HUES48 (cell line): ENCODE data around the gene CLIP1.

Experiments used
- H3K27ac ChIP-seq: one replicate; pipeline ENCODE4 v1.7.0; 2013; ENCODE audit warnings: low read depth, low read length, inconsistent platforms
- H3K27me3 ChIP-seq: 2 replicates; pipeline ENCODE4 v1.6.1; 2013; ENCODE audit warnings: mild to moderate bottlenecking, low read length; ENCODE audit not compliant: control insufficient read depth, insufficient read depth
- H3K36me3 ChIP-seq: 2 replicates; pipeline ENCODE4 v1.6.1; 2013; ENCODE audit warnings: low read length; ENCODE audit not compliant: control insufficient read depth, insufficient read depth
- H3K4me1 ChIP-seq: 2 replicates; pipeline ENCODE4 v1.6.1; 2013; ENCODE audit warnings: mild to moderate bottlenecking, low read length; ENCODE audit not compliant: control insufficient read depth, insufficient read depth
- H3K4me3 ChIP-seq: 2 replicates; pipeline ENCODE4 v1.5.1; 2013; ENCODE audit warnings: mild to moderate bottlenecking, low read depth, low read length
- H3K9ac ChIP-seq: 2 replicates; pipeline ENCODE4 v1.6.1; 2013; ENCODE audit warnings: mild to moderate bottlenecking, low read depth, low read length, moderate library complexity
- H3K9me3 ChIP-seq: 2 replicates; pipeline ENCODE4 v1.6.1; 2013; ENCODE audit warnings: low read length; ENCODE audit not compliant: control insufficient read depth, insufficient read depth

Gene CLIP1

GRCh38 chr12:122303068-122303467 lies 119.4 kb downstream of the CLIP1 start:
- Histone ChIP-seq H3K27ac (no peak overlapping the region), H3K9ac (no peak overlapping the region), H3K9me3 (no peaks in the 10 kb centered on the region), H3K27me3 (no peaks in the 10 kb centered on the region), H3K4me3 (no peak overlapping the region), H3K36me3 (no peaks in the 10 kb centered on the region), H3K4me1 (no peaks in the 10 kb centered on the region)

DNA sequence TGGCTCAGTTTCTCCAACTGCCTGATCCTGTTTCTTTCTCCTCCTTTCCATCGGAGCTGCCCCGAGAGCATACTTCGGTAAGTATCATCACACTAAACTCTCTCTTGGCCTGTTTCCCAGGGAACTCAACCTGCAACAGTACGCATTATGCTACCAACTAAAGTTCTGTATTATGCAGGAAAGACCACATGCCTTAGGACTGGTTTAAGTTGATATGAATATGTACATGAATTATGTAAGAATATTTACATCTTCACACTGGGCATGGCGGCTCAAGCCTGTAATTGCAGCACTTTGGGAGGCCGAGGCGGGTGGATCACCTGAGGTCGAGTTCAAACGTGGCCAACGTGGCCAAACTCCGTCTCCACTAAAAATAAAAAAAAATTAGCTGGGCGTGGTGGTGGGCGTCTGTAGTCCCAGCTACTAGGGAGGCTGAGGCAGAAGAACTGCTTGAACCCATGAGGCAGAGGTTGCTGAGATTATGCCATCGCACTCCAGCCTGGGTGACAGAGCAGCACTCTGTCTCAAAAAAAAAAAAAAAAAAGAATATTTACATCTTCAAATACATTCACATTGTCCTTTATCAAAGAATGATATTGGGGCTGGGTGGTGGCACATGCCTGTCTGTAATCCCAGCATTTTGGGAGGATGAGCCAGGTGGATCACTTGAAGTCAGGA lies 124.3 kb downstream of the CLIP1 start:
- Histone ChIP-seq H3K36me3 (0 out of 2 replicates have a peak, but pooled peaks cover 2% of the 10 kb centered on the region), H3K4me3 (no peak overlapping the region)

DNA sequence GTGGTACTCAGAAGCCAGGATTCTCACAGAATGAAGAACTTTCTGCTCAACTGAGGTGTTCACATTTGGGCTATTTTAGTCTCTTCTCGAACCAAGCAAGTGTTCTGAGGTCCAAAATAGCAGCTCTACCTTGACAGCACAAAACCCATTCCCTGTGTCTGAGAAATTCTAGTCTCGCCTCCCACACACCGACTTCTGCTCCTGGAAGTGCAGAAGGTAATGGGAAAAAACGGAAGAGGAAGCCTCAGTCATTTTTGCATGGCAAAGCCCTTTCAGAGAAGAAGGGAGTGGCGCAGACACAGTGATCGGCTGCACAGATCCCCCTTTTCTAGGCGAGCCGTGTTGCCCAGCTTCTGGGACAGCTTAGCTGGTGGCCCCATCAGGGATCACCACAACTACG lies 125.0 kb downstream of the CLIP1 start:
- Histone ChIP-seq H3K36me3 (0 out of 2 replicates have a peak, but pooled peaks cover 2% of the 10 kb centered on the region), H3K9me3 (no peaks in the 10 kb centered on the region), H3K9ac (no peak overlapping the region), H3K4me3 (no peak overlapping the region), H3K27ac (no peak overlapping the region), H3K27me3 (no peaks in the 10 kb centered on the region), H3K4me1 (no peaks in the 10 kb centered on the region)

More for the DNA sequence above, 124.3 kb downstream of the CLIP1 start:
- Histone ChIP-seq H3K9ac (no peak overlapping the region), H3K27ac (no peak overlapping the region), H3K9me3 (no peaks in the 10 kb centered on the region), H3K27me3 (no peaks in the 10 kb centered on the region), H3K4me1 (no peaks in the 10 kb centered on the region)

DNA sequence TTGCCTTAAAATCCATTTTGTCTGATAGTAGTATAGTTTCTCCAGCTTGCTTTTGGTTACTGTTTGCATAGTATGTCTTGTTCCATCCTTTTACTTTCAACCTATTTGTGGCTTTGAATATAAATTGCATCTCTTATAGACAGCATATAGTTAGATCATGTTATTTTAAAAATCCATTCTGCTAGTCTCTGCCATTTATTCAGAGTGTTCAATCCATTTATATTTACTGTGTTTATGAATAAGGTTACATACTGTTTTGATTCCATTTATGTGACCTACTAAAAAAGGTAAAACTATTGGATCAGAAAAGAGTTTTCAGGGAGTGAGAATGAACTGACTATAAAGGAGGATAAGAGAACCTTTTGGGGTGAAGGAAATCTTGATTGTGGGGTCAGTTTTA lies 126.6 kb downstream of the CLIP1 start:
- Histone ChIP-seq H3K9ac (no peak overlapping the region), H3K36me3 (0 out of 2 replicates have a peak, but pooled peaks cover 2% of the 10 kb centered on the region), H3K9me3 (no peaks in the 10 kb centered on the region), H3K27me3 (no peaks in the 10 kb centered on the region), H3K27ac (no peak overlapping the region), H3K4me1 (no peaks in the 10 kb centered on the region), H3K4me3 (no peak overlapping the region)

- H3K9me3 ChIP-seq, result no peaks in the 10 kb centered on the region
- no peak overlapping the region for H3K9ac ChIP-seq
- peaks cover 5% of the 10 kb centered on the region; the same call in 1 of the 2 replicates for H3K36me3 ChIP-seq
- no peaks in the 10 kb centered on the region for H3K4me1 ChIP-seq
- no peaks in the 10 kb centered on the region for H3K27me3 ChIP-seq
- H3K27ac ChIP-seq, result no peak overlapping the region
- no peak overlapping the region for H3K4me3 ChIP-seq
Measured at GRCh38 chr12:122293081-122293480, 129.4 kb downstream of the CLIP1 start.

- no peaks in the 10 kb centered on the region for H3K27me3 ChIP-seq
- no peak overlapping the region for H3K9ac ChIP-seq
- H3K4me1 ChIP-seq, result no peaks in the 10 kb centered on the region
- H3K9me3 ChIP-seq, result no peaks in the 10 kb centered on the region
- no peak overlapping the region for H3K27ac ChIP-seq
- H3K4me3 ChIP-seq, result no peak overlapping the region
- H3K36me3 ChIP-seq, result peaks cover 5% of the 10 kb centered on the region; the same call in 1 of the 2 replicates
Measured at GRCh38 chr12:122291431-122291830, 131.0 kb downstream of the CLIP1 start.

- Histone ChIP-seq H3K4me1 (no peaks in the 10 kb centered on the region), H3K36me3 (peaks cover 3% of the 10 kb centered on the region; the same call in 1 of the 2 replicates), H3K27ac (no peak overlapping the region), H3K9me3 (no peaks in the 10 kb centered on the region), H3K4me3 (no peak overlapping the region), H3K27me3 (no peaks in the 10 kb centered on the region), H3K9ac (no peak overlapping the region)
Measured at GRCh38 chr12:122283680-122284079, 138.8 kb downstream of the CLIP1 start.

DNA sequence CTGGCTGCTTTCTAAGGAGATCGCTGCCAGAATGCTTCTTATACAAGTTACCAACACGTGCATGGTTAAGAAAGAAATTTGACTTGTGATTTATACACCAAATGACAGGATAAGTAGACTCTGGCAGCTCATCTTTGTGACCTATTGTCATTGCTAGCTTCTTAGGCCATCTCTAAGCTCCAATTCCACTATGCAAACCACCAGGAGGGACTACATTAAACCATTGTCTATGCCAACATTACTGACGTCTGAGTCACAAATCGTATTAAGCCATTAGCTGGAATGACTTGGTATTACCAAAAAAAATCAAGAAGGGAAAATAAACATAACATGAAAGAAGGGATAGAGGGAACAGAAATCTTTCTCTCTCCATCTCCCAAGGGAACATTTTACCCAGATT lies 140.4 kb downstream of the CLIP1 start:
- Histone ChIP-seq H3K36me3 (no peaks in the 10 kb centered on the region; the same call in 1 of the 2 replicates), H3K9ac (no peak overlapping the region), H3K4me1 (no peaks in the 10 kb centered on the region), H3K27me3 (no peaks in the 10 kb centered on the region), H3K4me3 (no peak overlapping the region), H3K27ac (no peak overlapping the region), H3K9me3 (no peaks in the 10 kb centered on the region)

DNA sequence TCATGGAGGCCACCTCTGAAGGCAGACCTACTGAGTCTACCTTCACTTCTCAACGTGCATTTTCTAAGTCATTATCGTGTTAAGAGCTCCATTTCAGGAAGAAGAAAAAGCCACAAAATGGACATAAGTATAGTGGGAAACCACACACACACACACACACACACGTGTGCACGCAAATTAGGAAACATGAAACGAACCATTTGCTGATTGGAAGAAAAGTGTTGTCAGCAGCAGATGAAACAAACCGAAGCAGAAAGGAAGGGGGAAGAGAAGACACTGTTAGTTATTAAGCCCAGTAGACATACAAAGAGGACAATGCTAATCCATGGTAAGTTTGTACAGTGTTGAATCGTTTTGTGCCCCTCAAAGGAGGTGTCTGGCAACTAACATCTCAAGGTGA lies 146.2 kb downstream of the CLIP1 start:
- H3K9ac ChIP-seq, result no peak overlapping the region
- H3K36me3 ChIP-seq, result peaks cover 8% of the 10 kb centered on the region; the same call in 1 of the 2 replicates

DNA sequence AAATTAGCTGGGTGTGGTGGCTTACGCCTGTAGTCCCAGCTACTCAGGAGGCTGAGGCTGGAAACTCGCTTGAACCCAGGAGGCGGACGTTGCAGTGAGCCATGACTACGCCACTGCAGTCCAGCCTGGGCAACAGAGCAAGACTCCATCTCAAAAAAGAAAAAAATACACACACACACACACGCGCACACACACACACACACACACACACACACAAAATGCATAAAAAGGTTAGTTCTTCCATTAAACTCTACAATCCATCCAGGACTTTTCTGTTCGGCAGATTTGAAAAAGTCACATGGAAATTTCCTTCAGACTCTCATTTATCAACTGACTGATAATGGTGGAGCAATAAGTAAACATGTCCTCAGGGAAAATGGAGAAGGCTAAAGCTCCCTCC lies 147.0 kb downstream of the CLIP1 start:
- Histone ChIP-seq H3K27ac (no peak overlapping the region), H3K36me3 (peaks cover 8% of the 10 kb centered on the region; the same call in 1 of the 2 replicates), H3K4me3 (no peak overlapping the region), H3K4me1 (no peaks in the 10 kb centered on the region), H3K9ac (no peak overlapping the region), H3K27me3 (no peaks in the 10 kb centered on the region), H3K9me3 (no peaks in the 10 kb centered on the region)

More for the DNA sequence above, 146.2 kb downstream of the CLIP1 start:
- Histone ChIP-seq H3K27ac (no peak overlapping the region), H3K4me1 (no peaks in the 10 kb centered on the region), H3K9me3 (no peaks in the 10 kb centered on the region), H3K27me3 (no peaks in the 10 kb centered on the region), H3K4me3 (no peak overlapping the region)

DNA sequence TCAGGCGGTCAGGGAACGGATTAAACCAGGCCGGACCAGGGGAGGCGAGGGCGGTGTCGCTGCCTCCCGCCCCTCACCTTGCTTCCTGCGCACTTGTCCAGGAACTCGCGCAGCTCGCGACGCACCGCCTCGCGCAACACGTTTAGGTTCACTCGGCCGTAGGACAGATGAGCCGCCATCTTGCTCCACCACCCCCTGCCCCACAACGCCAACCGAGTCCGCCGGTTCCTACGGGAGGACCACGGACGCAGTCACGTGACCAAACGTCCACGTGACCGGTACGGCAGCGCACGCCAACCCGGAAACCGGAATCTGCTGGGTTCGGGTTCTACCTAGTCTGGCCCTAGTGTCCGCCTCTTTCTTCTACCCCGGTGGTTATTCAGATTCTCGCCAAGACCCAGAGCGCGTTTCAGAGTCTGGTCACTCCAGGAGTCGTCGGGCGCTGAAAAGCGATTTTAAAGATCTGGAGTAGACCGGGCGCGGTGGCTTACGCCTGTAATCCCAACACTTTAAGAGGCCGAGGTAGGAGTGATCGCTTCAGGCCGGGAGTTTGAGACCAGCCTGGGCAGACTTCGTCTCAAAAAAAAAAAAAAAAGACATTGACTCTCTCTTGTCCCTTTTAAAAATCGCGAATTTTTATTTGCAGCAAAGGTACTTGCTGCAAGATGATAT lies 156.1 kb downstream of the CLIP1 start, which contains the start of gene VPS33A:
VPS33A (minus strand) TSS at position 265 of the 672 bp plus-strand sequence; CDS start at position 179, 86 bp downstream.
- Histone ChIP-seq H3K9ac (peak within 1 kb of the TSS; percentile 91), H3K4me1 (0 out of 2 replicates have a peak, but pooled peaks cover 6% of the 10 kb centered on the region), H3K27me3 (no peaks in the 10 kb centered on the region), H3K9me3 (no peaks in the 10 kb centered on the region), H3K4me3 (peak within 1 kb of the TSS; percentile 92), H3K27ac (peak within 1 kb of the TSS; percentile 81), H3K36me3 (peaks cover 21% of the 10 kb centered on the region)
